ENCODE results near the gene PPP2R2D.

- TF ChIP-seq CTCF (optimal IDR thresholded peaks at IDR 0.05 in 1 of 3, IDR thresholded peaks at IDR 0.05 in 1 of 3, conservative IDR thresholded peaks at IDR 0.05 in 1 of 3; ENCODE audit: extremely low read depth in 1 of 3, insufficient read depth in 2 of 3, low read length in 3 of 3) (no peak), EZH2 (IDR thresholded peaks at IDR 0.05; ENCODE audit: low read length) (no peak)
These were observed 79.5 kb downstream of the PPP2R2D start for GRCh38 chr10:131980321-131980720.

Data from keratinocyte (primary cell).